Measurements from ENCODE around the gene RBMXL3. TPM values are rescaled to one million over a fixed set of nuclear protein-coding genes. Genes with fewer than 3 reads are reported as not detected.
"Not testable (repeated sequence)": the region's sequence is repeated elsewhere in the genome, so short reads cannot be mapped to it uniquely, and the experiment has no call there.

RBMXL3 gene
- total RNA-seq, 1 donor: not detected

DNA sequence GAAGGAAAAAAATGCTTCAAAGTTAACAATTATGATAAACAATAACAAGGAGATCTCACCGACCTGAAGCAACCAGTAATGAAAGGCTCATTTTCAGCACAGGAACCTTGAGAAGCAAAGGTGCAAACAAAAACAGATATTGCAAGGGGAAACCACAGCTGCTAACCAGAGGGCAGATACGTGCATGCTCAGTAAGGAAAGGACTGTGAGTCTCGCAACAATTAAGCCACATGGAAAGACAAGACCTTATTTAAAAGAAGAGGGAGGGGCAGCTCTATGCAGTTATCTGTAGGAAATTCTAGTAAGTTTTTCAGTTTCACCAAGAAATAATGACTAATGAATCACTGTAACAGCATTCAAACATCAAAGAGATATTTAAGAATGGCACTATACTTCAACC, 25.4 kb downstream of the RBMXL3 start:
- no peak overlapping the region for H2AFZ ChIP-seq (ENCODE audit: low read length)
- H3K4me1 ChIP-seq (ENCODE audit: insufficient read depth, low read length): no peaks in the 10 kb centered on the region
- no peak overlapping the region for H3K4me2 ChIP-seq (ENCODE audit: insufficient read depth, low read length)
- TF ChIP-seq, protein P1, sequence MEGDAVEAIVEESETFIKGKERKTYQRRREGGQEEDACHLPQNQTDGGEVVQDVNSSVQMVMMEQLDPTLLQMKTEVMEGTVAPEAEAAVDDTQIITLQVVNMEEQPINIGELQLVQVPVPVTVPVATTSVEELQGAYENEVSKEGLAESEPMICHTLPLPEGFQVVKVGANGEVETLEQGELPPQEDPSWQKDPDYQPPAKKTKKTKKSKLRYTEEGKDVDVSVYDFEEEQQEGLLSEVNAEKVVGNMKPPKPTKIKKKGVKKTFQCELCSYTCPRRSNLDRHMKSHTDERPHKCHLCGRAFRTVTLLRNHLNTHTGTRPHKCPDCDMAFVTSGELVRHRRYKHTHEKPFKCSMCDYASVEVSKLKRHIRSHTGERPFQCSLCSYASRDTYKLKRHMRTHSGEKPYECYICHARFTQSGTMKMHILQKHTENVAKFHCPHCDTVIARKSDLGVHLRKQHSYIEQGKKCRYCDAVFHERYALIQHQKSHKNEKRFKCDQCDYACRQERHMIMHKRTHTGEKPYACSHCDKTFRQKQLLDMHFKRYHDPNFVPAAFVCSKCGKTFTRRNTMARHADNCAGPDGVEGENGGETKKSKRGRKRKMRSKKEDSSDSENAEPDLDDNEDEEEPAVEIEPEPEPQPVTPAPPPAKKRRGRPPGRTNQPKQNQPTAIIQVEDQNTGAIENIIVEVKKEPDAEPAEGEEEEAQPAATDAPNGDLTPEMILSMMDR (IDR thresholded peaks at IDR 0.05; ENCODE audit: extremely low read depth, low read depth, low read length): no peak
- no peaks in the 10 kb centered on the region for H4K20me1 ChIP-seq (ENCODE audit: insufficient read depth, low read length)
- DNase-seq (ENCODE audit: insufficient read length, low spot score, missing footprints): no peak
- no peak overlapping the region for H3K27ac ChIP-seq (ENCODE audit: low read depth, low read length)
- peaks cover 3% of the 10 kb centered on the region for H3K27me3 ChIP-seq (ENCODE audit: insufficient read depth, low read length)
- no peak overlapping the region for H3K4me3 ChIP-seq (ENCODE audit: insufficient read depth, low read length)
- H3K79me2 ChIP-seq (ENCODE audit: insufficient read depth, low read length): no peaks in the 10 kb centered on the region
- no peaks in the 10 kb centered on the region for H3K9me3 ChIP-seq (ENCODE audit: low read depth, low read length)
- no peaks in the 10 kb centered on the region for H3K36me3 ChIP-seq (ENCODE audit: insufficient read depth, low read length)

DNA sequence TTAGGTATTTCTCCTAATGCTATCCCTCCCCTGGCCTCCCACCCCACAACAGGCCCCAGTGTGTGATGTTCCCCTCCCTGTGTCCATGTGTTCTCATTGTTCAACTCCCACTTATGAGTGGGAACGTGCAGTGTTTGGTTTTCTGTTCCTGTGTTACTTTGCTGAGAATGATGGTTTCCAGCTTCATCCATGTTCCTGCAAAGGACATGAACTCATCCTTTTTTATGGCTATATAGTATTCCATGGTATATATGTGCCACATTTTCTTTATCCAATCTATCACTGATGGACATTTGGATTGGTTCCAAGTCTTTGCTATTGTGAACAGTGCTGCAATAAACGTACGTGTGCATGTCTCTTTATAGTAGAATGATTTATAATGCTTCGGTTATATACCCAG, 28.1 kb downstream of the RBMXL3 start:
- not testable (repeated sequence) for H3K27ac ChIP-seq (ENCODE audit: low read depth, low read length); H4K20me1 ChIP-seq (ENCODE audit: insufficient read depth, low read length); H3K4me2 ChIP-seq (ENCODE audit: insufficient read depth, low read length); H3K9me3 ChIP-seq (ENCODE audit: low read depth, low read length); H3K4me1 ChIP-seq (ENCODE audit: insufficient read depth, low read length); H2AFZ ChIP-seq (ENCODE audit: low read length); H3K36me3 ChIP-seq (ENCODE audit: insufficient read depth, low read length); H3K79me2 ChIP-seq (ENCODE audit: insufficient read depth, low read length); H3K4me3 ChIP-seq (ENCODE audit: insufficient read depth, low read length); DNase-seq (ENCODE audit: insufficient read length, low spot score, missing footprints)
- peaks cover 11% of the 10 kb centered on the region for H3K27me3 ChIP-seq (ENCODE audit: insufficient read depth, low read length)

GRCh38 chrX:115226929-115227328, 37.7 kb downstream of the RBMXL3 start:
- Histone ChIP-seq H3K4me3 (ENCODE audit: insufficient read depth, low read length) (no peak overlapping the region), H3K4me1 (ENCODE audit: insufficient read depth, low read length) (no peaks in the 10 kb centered on the region), H3K9me3 (ENCODE audit: low read depth, low read length) (no peaks in the 10 kb centered on the region), H3K4me2 (ENCODE audit: insufficient read depth, low read length) (no peak overlapping the region), H3K79me2 (ENCODE audit: insufficient read depth, low read length) (no peaks in the 10 kb centered on the region), H2AFZ (ENCODE audit: low read length) (no peak overlapping the region), H3K27me3 (ENCODE audit: insufficient read depth, low read length) (peaks cover 19% of the 10 kb centered on the region), H4K20me1 (ENCODE audit: insufficient read depth, low read length) (no peaks in the 10 kb centered on the region), H3K36me3 (ENCODE audit: insufficient read depth, low read length) (no peaks in the 10 kb centered on the region), H3K27ac (ENCODE audit: low read depth, low read length) (no peak overlapping the region)
- no peak for DNase-seq (ENCODE audit: insufficient read length, low spot score, missing footprints)
- TF ChIP-seq, protein P1 (IDR thresholded peaks at IDR 0.05; ENCODE audit: extremely low read depth, low read depth, low read length): peak; percentile 42

DNA sequence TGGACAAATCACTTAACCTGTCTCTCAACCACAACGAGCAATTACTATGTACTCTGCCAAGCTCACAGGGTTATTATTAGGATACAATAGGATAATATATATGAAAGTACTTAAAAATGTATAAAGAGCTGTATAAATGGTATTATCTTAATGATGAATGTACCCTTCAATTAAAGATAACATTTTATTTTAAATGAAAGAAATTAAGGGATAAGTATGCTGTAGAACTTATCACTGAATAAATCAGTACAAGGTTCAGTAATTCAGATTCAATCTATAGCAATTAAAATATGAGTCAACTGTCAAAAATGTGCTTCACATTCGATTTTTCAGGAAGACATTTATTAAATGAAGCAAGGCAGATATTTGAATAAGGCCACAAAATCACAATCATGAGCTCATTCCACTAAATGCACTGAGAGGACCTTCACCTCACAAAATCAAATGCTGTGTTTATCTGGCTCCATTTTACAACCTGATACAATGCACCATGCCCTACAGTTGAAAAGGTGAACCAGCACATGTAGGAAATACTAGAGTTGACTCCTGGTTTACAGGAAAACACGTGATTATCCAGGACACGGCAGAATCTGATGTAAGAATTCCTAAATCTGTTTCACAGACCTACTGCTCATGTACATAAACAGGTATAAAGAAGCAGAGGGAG, 40.3 kb downstream of the RBMXL3 start:
- TF ChIP-seq, protein P1 (IDR thresholded peaks at IDR 0.05; ENCODE audit: extremely low read depth, low read depth, low read length): no peak
- DNase-seq (ENCODE audit: insufficient read length, low spot score, missing footprints): no peak
- H4K20me1 ChIP-seq (ENCODE audit: insufficient read depth, low read length): no peaks in the 10 kb centered on the region
- no peak overlapping the region for H3K4me2 ChIP-seq (ENCODE audit: insufficient read depth, low read length)
- H3K79me2 ChIP-seq (ENCODE audit: insufficient read depth, low read length): no peaks in the 10 kb centered on the region
- H2AFZ ChIP-seq (ENCODE audit: low read length): no peak overlapping the region
- no peaks in the 10 kb centered on the region for H3K36me3 ChIP-seq (ENCODE audit: insufficient read depth, low read length)
- H3K27ac ChIP-seq (ENCODE audit: low read depth, low read length): no peak overlapping the region
- H3K27me3 ChIP-seq (ENCODE audit: insufficient read depth, low read length): peaks cover 34% of the 10 kb centered on the region
- no peak overlapping the region for H3K4me3 ChIP-seq (ENCODE audit: insufficient read depth, low read length)
- H3K9me3 ChIP-seq (ENCODE audit: low read depth, low read length): no peaks in the 10 kb centered on the region
- H3K4me1 ChIP-seq (ENCODE audit: insufficient read depth, low read length): no peaks in the 10 kb centered on the region
